UCSD-AML1 (cell line): ENCODE data around the gene FAM72D.
"Not testable (repeated sequence)": the region's sequence is repeated elsewhere in the genome, so short reads cannot be mapped to it uniquely, and the experiment has no call there.

ENCODE experiments used
- DNase-seq: peaks from one replicate; lab custom pipeline; 2025; ENCODE audit not compliant: unreplicated experiment; lab: John Stamatoyannopoulos, UW

Gene FAM72D

GRCh38 chr1:145144264-145144913 lies 48.6 kb downstream of the FAM72D start:
- not testable (repeated sequence) for DNase-seq

- not testable (repeated sequence) for DNase-seq
Measured at GRCh38 chr1:145146308-145146707, 50.5 kb downstream of the FAM72D start.

- not testable (repeated sequence) for DNase-seq
Measured at GRCh38 chr1:145147172-145147571, 51.4 kb downstream of the FAM72D start.

GRCh38 chr1:145155421-145155820 lies 59.6 kb downstream of the FAM72D start:
- not testable (repeated sequence) for DNase-seq

- not testable (repeated sequence) for DNase-seq
Measured at GRCh38 chr1:145155873-145156272, 60.1 kb downstream of the FAM72D start.

- peak; percentile 15 for DNase-seq
Measured at GRCh38 chr1:145156891-145157610, 61.3 kb downstream of the FAM72D start.

GRCh38 chr1:145157715-145158114 lies 61.9 kb downstream of the FAM72D start:
- not testable (repeated sequence) for DNase-seq

- DNase-seq: not testable (repeated sequence)
Measured at GRCh38 chr1:145161046-145161752, 65.4 kb downstream of the FAM72D start.
